ENCODE measurements around the gene PCDHGA8.

GRCh38 chr5:141371572-141372475 lies 20.6 kb upstream of the PCDHGA8 start:
- TF ChIP-seq FOXK2 (IDR thresholded peaks at IDR 0.05) (no peak), CTCF (CRISPR knock-in tag; IDR thresholded peaks at IDR 0.05) (no peak), NR2F2 (IDR thresholded peaks at IDR 0.05; ENCODE audit: borderline replicate concordance, low read depth) (no peak), CENPX (CRISPR knock-in tag; IDR thresholded peaks at IDR 0.05) (no peak), TAF1 (CRISPR knock-in tag; IDR thresholded peaks at IDR 0.05) (no peak), ZNF354B (CRISPR knock-in tag; IDR thresholded peaks at IDR 0.05) (no peak), BCL3 (CRISPR knock-in tag; IDR thresholded peaks at IDR 0.05) (no peak), GMEB1 (CRISPR knock-in tag; IDR thresholded peaks at IDR 0.05; ENCODE audit: borderline replicate concordance) (no peak), MAX (IDR thresholded peaks at IDR 0.05) (no peak), RFX5 (IDR thresholded peaks at IDR 0.05; ENCODE audit: low read depth, low read length) (no peak), SRF (IDR thresholded peaks at IDR 0.05; ENCODE audit: low read depth, low read length) (no peak)

Data from HepG2 (cell line).